Measurements from ENCODE around the gene KRTAP19-8.

The KRTAP19-8 gene

GRCh38 chr21:31012133-31013089, 25.9 kb downstream of the KRTAP19-8 start:
- no peak for DNase-seq (ENCODE audit: low read depth in 2 of 2)

GRCh38 chr21:31011412-31011811, 26.9 kb downstream of the KRTAP19-8 start:
- DNase-seq (ENCODE audit: low read depth in 2 of 2): no peak

GRCh38 chr21:31008355-31008754, 29.9 kb downstream of the KRTAP19-8 start:
- no peak for DNase-seq (ENCODE audit: low read depth in 2 of 2)

GRCh38 chr21:31005019-31005418, 33.3 kb downstream of the KRTAP19-8 start:
- no peak for DNase-seq (ENCODE audit: low read depth in 2 of 2)

- no peak for DNase-seq (ENCODE audit: low read depth in 2 of 2)
Measured at GRCh38 chr21:31003471-31003870, 34.8 kb downstream of the KRTAP19-8 start.

GRCh38 chr21:30997541-30997940, 40.7 kb downstream of the KRTAP19-8 start:
- DNase-seq (ENCODE audit: low read depth in 2 of 2): no peak

GRCh38 chr21:30996728-30997127, 41.5 kb downstream of the KRTAP19-8 start:
- no peak for DNase-seq (ENCODE audit: low read depth in 2 of 2)

- DNase-seq (ENCODE audit: low read depth in 2 of 2): no peak
Measured at GRCh38 chr21:30994932-30995331, 43.3 kb downstream of the KRTAP19-8 start.

GRCh38 chr21:30990514-30991262, 47.6 kb downstream of the KRTAP19-8 start:
- DNase-seq (ENCODE audit: low read depth in 2 of 2): no peak

- DNase-seq (ENCODE audit: low read depth in 2 of 2): no peak
Measured at GRCh38 chr21:30988706-30989105, 49.6 kb downstream of the KRTAP19-8 start.

All from stimulated activated CD4-positive, alpha-beta T cell treated with anti-CD3 and anti-CD28 coated beads, Interleukin-12 subunit alpha, Interleukin-12 subunit beta, amount 100 ng/mL, for 24 hours (primary cell).